Activated T-helper 9 cell treated with anti-CD3 and anti-CD28 coated beads, Interleukin-2, amount 50 U/mL, for 16 hours (primary cell): ENCODE results near the gene REELD1.

Experiments used
- DNase-seq: peaks from one replicate; pipeline ENCODE4 v3.0.0-alpha.2; 2020; ENCODE audit warnings: low read depth

REELD1 gene

GRCh38 chr4:146265950-146266490, 51.7 kb downstream of the REELD1 start:
- DNase-seq = no peak

- DNase-seq = no peak
These were observed 53.5 kb downstream of the REELD1 start for GRCh38 chr4:146267826-146268225.

- no peak for DNase-seq
These were observed 54.9 kb downstream of the REELD1 start for GRCh38 chr4:146269228-146269653.

- DNase-seq = no peak
These were observed 57.1 kb downstream of the REELD1 start for GRCh38 chr4:146271466-146271865.

- no peak for DNase-seq
These were observed 59.0 kb downstream of the REELD1 start for GRCh38 chr4:146273204-146273901.

- no peak for DNase-seq
These were observed 60.4 kb downstream of the REELD1 start for GRCh38 chr4:146274774-146275173.

GRCh38 chr4:146275370-146275769, 61.0 kb downstream of the REELD1 start:
- no peak for DNase-seq

GRCh38 chr4:146278986-146279385, 64.6 kb downstream of the REELD1 start:
- DNase-seq = no peak
